ENCODE measurements around the gene ZNF181. TPM values are rescaled to one million over a fixed set of nuclear protein-coding genes. Genes with fewer than 3 reads are reported as not detected.

ZNF181 gene
- polyA plus RNA-seq, 1 of the 3 experiments (the other 2 are of a cell fraction), result 8.1 TPM

GRCh38 chr19:34713262-34713637, 20.8 kb upstream of the ZNF181 start:
- WGBS (ENCODE audit: low lambda C conversion rate), result 51% methylated on average over 2 of the region's 2 CpGs
- no peak for DNase-seq
- Histone ChIP-seq H3K27ac (ENCODE audit: low read depth in 2 of 2, low read length in 1 of 2) (no peak overlapping the region), H3K4me1 (ENCODE audit: control insufficient read depth in 1 of 2, insufficient read depth in 2 of 2, low read depth in 1 of 2, low read length in 1 of 2) (no peaks in the 10 kb centered on the region), H3K9me3 (no peaks in the 10 kb centered on the region), H2AFZ (ENCODE audit: low read depth) (no peak overlapping the region), H3K9ac (no peak overlapping the region), H3F3A (replicated peaks; ENCODE audit: insufficient read depth) (no peaks in the 10 kb centered on the region), H3K79me2 (ENCODE audit: insufficient read depth) (no peaks in the 10 kb centered on the region), H3K4me3 (ENCODE audit: low read depth in 2 of 2, low read length in 1 of 2) (no peak overlapping the region; a peak in 1 of 4 replicates), H3K27me3 (ENCODE audit: insufficient read depth) (no peaks in the 10 kb centered on the region), H4K20me1 (ENCODE audit: insufficient read depth) (no peaks in the 10 kb centered on the region), H3K36me3 (replicated peaks in 1 of 2; ENCODE audit: control insufficient read depth in 1 of 2, insufficient read depth in 2 of 2, low read length in 1 of 2) (no peaks in the 10 kb centered on the region), H3K4me2 (no peak overlapping the region), H3K9me2 (no peaks in the 10 kb centered on the region)
- ChIA-PET CTCF (interaction anchor here (0.6 to 7.1 kb wide), 31 partner anchors 8 to 1307 kb away, joined by 3 to 73 read pairs (median 5); partner anchors contain the start of gene ZNF302), POLR2A (no interaction called here)
- TF ChIP-seq FOSL2 (IDR thresholded peaks at IDR 0.05; ENCODE audit: borderline replicate concordance, low read depth) (no peak), TEAD4 (IDR thresholded peaks at IDR 0.05; ENCODE audit: borderline replicate concordance, insufficient read depth) (no peak), TCF12 (IDR thresholded peaks at IDR 0.05) (no peak), MEF2A (IDR thresholded peaks at IDR 0.05; ENCODE audit: borderline replicate concordance, low read depth) (no peak), MXI1 (IDR thresholded peaks at IDR 0.05; ENCODE audit: low read depth, low read length) (no peak), TAF1 (IDR thresholded peaks at IDR 0.05; ENCODE audit: borderline replicate concordance, low read depth, low read length) (no peak), EZH2phosphoT487 (IDR thresholded peaks at IDR 0.05; ENCODE audit: borderline replicate concordance, low read depth) (no peak), EP300 (IDR thresholded peaks at IDR 0.05; ENCODE audit: borderline replicate concordance in 1 of 2, low read depth in 1 of 2, low read length in 1 of 2) (no peak)

- no peak overlapping the region for H3K27ac ChIP-seq (ENCODE audit: low read depth in 2 of 2, low read length in 1 of 2)
- no peak for TF ChIP-seq CHD2 (IDR thresholded peaks at IDR 0.05; ENCODE audit: low read length, partially characterized antibody)
- TF ChIP-seq FOXM1 (IDR thresholded peaks at IDR 0.05; ENCODE audit: low read depth), result no peak
- no peak for TF ChIP-seq RCOR1 (IDR thresholded peaks at IDR 0.05; ENCODE audit: low read length)
- no peak for TF ChIP-seq GATA2 (CRISPR knock-in tag; IDR thresholded peaks at IDR 0.05)
- no peak for TF ChIP-seq NRF1 (IDR thresholded peaks at IDR 0.05; ENCODE audit: low read depth, low read length)
- no peak for TF ChIP-seq ELF1 (IDR thresholded peaks at IDR 0.05)
- no peak for TF ChIP-seq FOXJ3 (CRISPR knock-in tag; IDR thresholded peaks at IDR 0.05)
- TF ChIP-seq MXI1 (IDR thresholded peaks at IDR 0.05; ENCODE audit: low read depth, low read length), result no peak
- no peak for TF ChIP-seq POLR2AphosphoS5 (IDR thresholded peaks at IDR 0.05; ENCODE audit: low read depth, low read length)
- no peak for TF ChIP-seq SIN3A (IDR thresholded peaks at IDR 0.05; ENCODE audit: borderline replicate concordance, low read depth, low read length)
- no peak for TF ChIP-seq JUND (IDR thresholded peaks at IDR 0.05)
- no peak for TF ChIP-seq REST (IDR thresholded peaks at IDR 0.05; ENCODE audit: low read depth, low read length)
- TF ChIP-seq USF2 (IDR thresholded peaks at IDR 0.05; ENCODE audit: borderline replicate concordance, low read depth, low read length), result no peak
- no peak for TF ChIP-seq RXRA (IDR thresholded peaks at IDR 0.05; ENCODE audit: borderline replicate concordance, low read depth)
- TF ChIP-seq GABPA (IDR thresholded peaks at IDR 0.05; ENCODE audit: low read depth), result no peak
- no peak for TF ChIP-seq SMC3 (IDR thresholded peaks at IDR 0.05; ENCODE audit: low read depth, low read length)
- TF ChIP-seq TCF12 (IDR thresholded peaks at IDR 0.05), result no peak
- H3K4me1 ChIP-seq (ENCODE audit: control insufficient read depth in 1 of 2, insufficient read depth in 2 of 2, low read depth in 1 of 2, low read length in 1 of 2), result no peaks in the 10 kb centered on the region
- H3F3A ChIP-seq (replicated peaks; ENCODE audit: insufficient read depth), result no peaks in the 10 kb centered on the region
- H2AFZ ChIP-seq (ENCODE audit: low read depth), result no peak overlapping the region
- no peak overlapping the region for H3K9ac ChIP-seq
- no peaks in the 10 kb centered on the region for H3K9me2 ChIP-seq
- ChIA-PET POLR2A (no interaction called here), CTCF (no interaction called here)
- H4K20me1 ChIP-seq (ENCODE audit: insufficient read depth), result no peaks in the 10 kb centered on the region
- no peak overlapping the region for H3K4me3 ChIP-seq (ENCODE audit: low read depth in 2 of 2, low read length in 1 of 2)
- H3K4me2 ChIP-seq, result no peak overlapping the region
- H3K36me3 ChIP-seq (replicated peaks in 1 of 2; ENCODE audit: control insufficient read depth in 1 of 2, insufficient read depth in 2 of 2, low read length in 1 of 2), result no peaks in the 10 kb centered on the region
- H3K79me2 ChIP-seq (ENCODE audit: insufficient read depth), result no peaks in the 10 kb centered on the region
- no peaks in the 10 kb centered on the region for H3K9me3 ChIP-seq
- H3K27me3 ChIP-seq (ENCODE audit: insufficient read depth), result no peaks in the 10 kb centered on the region
- DNase-seq, result no peak
Observed at GRCh38 chr19:34715357-34715756, 18.7 kb upstream of the ZNF181 start.
